OCI-LY3 (cell line): ENCODE measurements around the gene KPNA4.

ENCODE experiments used
- CTCF ChIP-seq: fragments of 200-600, 300-600 bp; sonication (generic); IDR thresholded peaks from 2 replicates; pipeline ENCODE4 v1.5.1; 2014; ENCODE audit warnings: antibody characterized with exemption, low read length, low read depth
- EZH2phosphoT487 ChIP-seq: fragments of 200-600 bp; shearing (Covaris generic); IDR thresholded peaks from 2 replicates; pipeline ENCODE4 v1.6.1; 2018; ENCODE audit warnings: antibody characterized with exemption, mixed run types, low read depth

- TF ChIP-seq CTCF, result no peak
- TF ChIP-seq EZH2phosphoT487, result no peak
Observed at GRCh38 chr3:160605315-160605714, 39.9 kb upstream of the KPNA4 start.
